Progenitor cell of endocrine pancreas (in vitro differentiated cells): ENCODE results near the gene SLC51A. TPM values are rescaled to one million over a fixed set of nuclear protein-coding genes. Genes with fewer than 3 reads are reported as not detected.

Experiments used
- DNase-seq: peaks from one replicate; pipeline ENCODE4 v3.0.0; 2021; ENCODE audit warnings: low spot score; ENCODE audit not compliant: unreplicated experiment
- H3K27ac Mint-ChIP-seq: 2 replicates; pipeline ENCODE4 v1.8.0; 2021; ENCODE audit warnings: mild to moderate bottlenecking, moderate library complexity, mixed read lengths
- H3K27me3 Mint-ChIP-seq: 2 replicates; pipeline ENCODE4 v1.8.0; 2021; ENCODE audit warnings: mixed read lengths
- H3K36me3 Mint-ChIP-seq: 2 replicates; pipeline ENCODE4 v1.8.0; 2022; ENCODE audit warnings: mixed read lengths; ENCODE audit not compliant: insufficient read depth
- H3K4me1 Mint-ChIP-seq: 2 replicates; pipeline ENCODE4 v1.8.0; 2021; ENCODE audit warnings: low read depth, mixed read lengths
- H3K4me3 Mint-ChIP-seq: 2 replicates; pipeline ENCODE4 v1.8.0; 2021; ENCODE audit warnings: low read depth, mild to moderate bottlenecking, moderate library complexity, mixed read lengths
- H3K9me3 Mint-ChIP-seq: 2 replicates; pipeline ENCODE4 v1.8.0; 2021; ENCODE audit warnings: low read depth, mixed read lengths
- total RNA-seq: library from RNA; stranded (reverse); gene quantifications from 2 replicates; pipeline ENCODE4 v1.2.1, GENCODE V29; 2021
- TF ChIP-seq, protein P1 (sequence below): fragments of 200-600 bp; sonication (generic); IDR thresholded peaks from one replicate; pipeline ENCODE4 v1.5.0; 2021; ENCODE audit warnings: antibody characterized with exemption, mild to moderate bottlenecking; ENCODE audit not compliant: unreplicated experiment

The SLC51A gene
- total RNA-seq, 1 donor from 2014 or later, result 0.34 TPM

DNA sequence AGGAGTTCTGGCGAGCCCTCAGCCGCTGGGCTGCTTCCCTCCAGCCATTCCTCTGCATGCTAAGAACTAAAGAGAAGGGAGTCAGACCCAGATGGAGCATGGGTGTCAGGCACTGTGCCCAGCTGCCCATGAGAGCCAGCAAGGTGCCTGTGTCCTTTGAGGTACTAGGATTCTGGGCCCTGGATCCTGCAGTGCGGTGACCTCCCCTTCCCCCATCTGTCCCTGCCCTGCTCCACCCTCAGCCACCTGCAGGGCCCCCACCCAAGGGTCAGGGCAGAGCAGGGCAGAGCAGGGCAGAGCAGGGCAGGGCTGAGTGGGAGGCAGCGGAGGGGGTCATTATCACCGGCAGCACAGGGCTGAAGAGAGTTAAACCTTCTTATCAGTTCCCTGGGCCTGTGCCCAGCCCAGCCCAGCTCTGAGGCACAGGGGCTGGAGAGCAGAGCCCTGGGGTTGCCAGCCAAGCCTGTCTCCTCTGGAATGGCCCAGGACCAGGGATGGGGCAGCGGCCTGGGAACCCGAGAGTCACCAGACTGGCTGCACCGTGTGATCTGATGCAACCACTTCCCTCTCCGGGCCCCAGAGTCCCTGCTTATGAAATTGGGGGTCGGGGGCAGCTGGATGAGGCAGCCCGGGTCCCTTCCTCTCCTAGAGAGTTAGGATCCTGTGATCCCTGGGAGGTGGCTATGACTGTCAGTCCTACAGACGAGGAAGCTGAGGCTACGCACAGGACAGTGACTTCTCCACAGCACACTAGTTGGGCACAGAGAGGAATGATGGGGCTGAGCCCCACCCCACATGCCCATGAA lies 22.4 kb upstream of the SLC51A start:
- DNase-seq, result no peak
- H3K27ac Mint-ChIP-seq, result no peak overlapping the region
- H3K4me1 Mint-ChIP-seq, result no peaks in the 10 kb centered on the region
- H3K27me3 Mint-ChIP-seq, result no peaks in the 10 kb centered on the region
- TF ChIP-seq, protein P1, sequence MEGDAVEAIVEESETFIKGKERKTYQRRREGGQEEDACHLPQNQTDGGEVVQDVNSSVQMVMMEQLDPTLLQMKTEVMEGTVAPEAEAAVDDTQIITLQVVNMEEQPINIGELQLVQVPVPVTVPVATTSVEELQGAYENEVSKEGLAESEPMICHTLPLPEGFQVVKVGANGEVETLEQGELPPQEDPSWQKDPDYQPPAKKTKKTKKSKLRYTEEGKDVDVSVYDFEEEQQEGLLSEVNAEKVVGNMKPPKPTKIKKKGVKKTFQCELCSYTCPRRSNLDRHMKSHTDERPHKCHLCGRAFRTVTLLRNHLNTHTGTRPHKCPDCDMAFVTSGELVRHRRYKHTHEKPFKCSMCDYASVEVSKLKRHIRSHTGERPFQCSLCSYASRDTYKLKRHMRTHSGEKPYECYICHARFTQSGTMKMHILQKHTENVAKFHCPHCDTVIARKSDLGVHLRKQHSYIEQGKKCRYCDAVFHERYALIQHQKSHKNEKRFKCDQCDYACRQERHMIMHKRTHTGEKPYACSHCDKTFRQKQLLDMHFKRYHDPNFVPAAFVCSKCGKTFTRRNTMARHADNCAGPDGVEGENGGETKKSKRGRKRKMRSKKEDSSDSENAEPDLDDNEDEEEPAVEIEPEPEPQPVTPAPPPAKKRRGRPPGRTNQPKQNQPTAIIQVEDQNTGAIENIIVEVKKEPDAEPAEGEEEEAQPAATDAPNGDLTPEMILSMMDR, result no peak
- H3K9me3 Mint-ChIP-seq, result no peaks in the 10 kb centered on the region
- H3K4me3 Mint-ChIP-seq, result no peak overlapping the region
- H3K36me3 Mint-ChIP-seq, result no peaks in the 10 kb centered on the region

DNA sequence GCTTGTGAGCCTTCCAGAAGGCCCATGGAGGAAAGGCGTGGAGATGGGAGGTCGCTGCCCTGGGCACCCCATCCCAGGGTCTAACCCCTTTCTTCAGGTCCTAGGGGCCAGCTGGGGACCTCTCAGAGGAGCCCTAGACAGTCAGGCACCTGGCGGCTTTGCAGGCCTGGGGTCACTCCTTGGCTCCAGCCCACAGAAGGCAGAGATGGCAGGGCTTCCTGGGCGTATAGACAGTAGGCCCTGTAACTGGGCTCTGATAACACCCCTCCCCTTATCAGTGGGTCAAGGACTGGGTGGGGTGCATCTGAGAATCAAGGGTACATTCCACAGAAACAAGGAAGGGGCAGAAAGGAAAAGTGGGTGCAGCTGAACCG lies 21.8 kb upstream of the SLC51A start:
- TF ChIP-seq, protein P1, result no peak
- no peak overlapping the region for H3K27ac Mint-ChIP-seq
- no peaks in the 10 kb centered on the region for H3K27me3 Mint-ChIP-seq
- no peaks in the 10 kb centered on the region for H3K4me1 Mint-ChIP-seq
- no peaks in the 10 kb centered on the region for H3K36me3 Mint-ChIP-seq
- no peaks in the 10 kb centered on the region for H3K9me3 Mint-ChIP-seq
- H3K4me3 Mint-ChIP-seq, result no peak overlapping the region
- no peak for DNase-seq

DNA sequence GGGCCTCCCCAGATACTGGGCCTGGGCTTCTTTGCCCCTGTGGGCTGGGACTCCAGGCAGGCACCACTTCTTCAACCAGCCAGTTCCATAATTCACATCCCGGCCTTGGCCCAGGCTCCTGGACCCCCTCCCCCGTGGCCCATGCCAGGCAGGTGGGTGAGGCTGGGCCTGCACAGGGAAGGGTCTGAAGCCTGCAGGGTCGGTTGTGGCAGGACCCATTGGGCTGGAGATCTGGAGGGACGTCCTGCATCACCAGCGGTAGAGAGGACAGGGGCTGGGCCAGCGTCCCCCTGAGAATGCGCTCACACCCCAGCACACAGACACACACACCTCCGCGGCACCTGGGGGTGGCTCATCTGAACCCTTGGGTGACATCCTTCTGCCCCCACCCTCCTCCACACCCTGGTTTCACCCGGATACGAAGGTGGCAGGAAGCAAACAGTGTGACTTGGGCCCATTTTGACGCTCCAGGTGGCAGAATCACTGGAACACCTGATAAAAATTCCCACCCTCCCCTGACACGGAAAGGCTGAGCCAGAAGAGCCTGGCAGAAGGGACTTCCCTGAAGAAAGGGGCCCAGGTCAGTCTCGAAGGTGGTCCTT lies 20.6 kb upstream of the SLC51A start:
- Mint-ChIP-seq H3K9me3 (no peaks in the 10 kb centered on the region), H3K27me3 (no peaks in the 10 kb centered on the region), H3K36me3 (no peaks in the 10 kb centered on the region), H3K27ac (no peak overlapping the region), H3K4me1 (no peaks in the 10 kb centered on the region), H3K4me3 (no peak overlapping the region)
- TF ChIP-seq, protein P1, result no peak
- DNase-seq, result no peak

DNA sequence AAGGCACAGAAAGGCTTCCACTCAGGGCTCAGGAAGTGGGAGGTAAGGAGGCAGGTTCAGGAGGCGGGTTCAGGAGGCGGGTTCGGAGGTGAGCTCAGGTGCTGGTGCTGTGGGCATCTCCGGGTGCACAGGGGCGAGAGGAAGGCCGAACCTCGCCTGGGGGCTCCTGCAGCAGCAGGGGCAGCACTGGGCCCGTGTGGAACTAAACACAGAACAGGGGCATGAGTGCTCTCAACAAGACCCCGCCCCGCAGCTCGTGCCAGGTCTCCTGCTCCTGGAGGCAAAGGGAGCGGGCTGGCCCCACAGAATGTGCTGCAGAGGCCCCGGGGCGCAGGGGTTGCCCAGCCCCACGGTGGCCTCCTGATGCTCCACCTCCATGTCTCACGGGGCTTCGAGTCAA lies 18.8 kb upstream of the SLC51A start:
- no peak overlapping the region for H3K27ac Mint-ChIP-seq
- H3K4me3 Mint-ChIP-seq, result no peak overlapping the region
- H3K36me3 Mint-ChIP-seq, result no peaks in the 10 kb centered on the region
- no peak for DNase-seq
- TF ChIP-seq, protein P1, result no peak
- H3K4me1 Mint-ChIP-seq, result no peaks in the 10 kb centered on the region
- H3K9me3 Mint-ChIP-seq, result no peaks in the 10 kb centered on the region
- peaks cover under 1% of the 10 kb centered on the region for H3K27me3 Mint-ChIP-seq

DNA sequence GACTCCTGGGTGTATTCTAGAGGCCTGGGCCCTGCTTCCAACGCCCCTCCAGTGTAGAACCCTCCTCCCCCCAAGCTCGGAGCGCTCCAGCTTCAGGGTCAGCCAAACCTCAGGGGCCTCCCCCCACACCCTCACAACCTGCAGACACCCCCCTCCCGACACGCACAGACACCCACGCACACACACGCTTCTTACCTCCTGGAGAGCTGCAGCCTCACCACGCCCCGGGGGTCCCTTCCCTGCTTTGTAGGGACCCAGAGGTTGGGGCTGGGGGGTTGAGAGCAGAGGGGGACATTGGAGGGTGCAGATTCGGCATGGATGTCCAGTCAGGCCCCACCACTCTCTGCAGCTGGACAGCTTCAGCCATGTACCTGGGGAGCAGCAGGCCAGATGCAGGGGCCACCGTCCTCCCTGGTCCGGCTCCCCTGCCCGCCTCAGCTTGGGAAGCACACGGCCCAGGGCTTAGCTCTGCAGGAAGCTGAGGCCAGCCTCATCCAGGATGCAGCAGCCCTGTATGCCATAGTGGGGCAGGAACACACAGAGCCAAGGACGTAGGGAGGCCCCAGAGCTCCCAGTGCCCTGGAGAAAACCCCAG lies 18.2 kb upstream of the SLC51A start:
- Mint-ChIP-seq H3K27ac (no peak overlapping the region), H3K27me3 (peaks cover 5% of the 10 kb centered on the region), H3K36me3 (no peaks in the 10 kb centered on the region), H3K4me3 (no peak overlapping the region), H3K4me1 (no peaks in the 10 kb centered on the region), H3K9me3 (no peaks in the 10 kb centered on the region)
- TF ChIP-seq, protein P1, result no peak
- DNase-seq, result no peak
